CD4-positive, alpha-beta T cell treated with Interleukin-12 subunit alpha and Interleukin-12 subunit beta, for 1 hour (primary cell): ENCODE results near the gene SPHK2.
"Not testable (repeated sequence)": the region's sequence is repeated elsewhere in the genome, so short reads cannot be mapped to it uniquely, and the experiment has no call there.

Experiments used
- DNase-seq: peaks from one replicate; pipeline ENCODE4 v3.0.0-alpha.2; 2020

The SPHK2 gene

GRCh38 chr19:48661711-48662090, 42.4 kb downstream of the SPHK2 start:
- no peak for DNase-seq

- no peak for DNase-seq
Observed at GRCh38 chr19:48663667-48664066, 44.4 kb downstream of the SPHK2 start.

- DNase-seq, result no peak
Observed at GRCh38 chr19:48664476-48664875, 45.2 kb downstream of the SPHK2 start.

- DNase-seq, result no peak
Observed at GRCh38 chr19:48665786-48666185, 46.5 kb downstream of the SPHK2 start.

GRCh38 chr19:48668332-48668731, 49.0 kb downstream of the SPHK2 start:
- DNase-seq, result no peak

- no peak for DNase-seq
Observed at GRCh38 chr19:48668761-48669160, 49.5 kb downstream of the SPHK2 start.

- no peak for DNase-seq
Observed at GRCh38 chr19:48669903-48670668, 50.8 kb downstream of the SPHK2 start.

- DNase-seq, result no peak
Observed at GRCh38 chr19:48670699-48671445, 51.6 kb downstream of the SPHK2 start.

- no peak for DNase-seq
Observed at GRCh38 chr19:48671446-48671995, 52.2 kb downstream of the SPHK2 start.

GRCh38 chr19:48672994-48673393, 53.7 kb downstream of the SPHK2 start, which contains the start of gene NTN5:
TSS of gene NTN5 (minus strand) at chr19:48673017. CDS start at chr19:48670986, 2,031 bp downstream.
- no peak for DNase-seq

GRCh38 chr19:48673436-48674100, 54.3 kb downstream of the SPHK2 start:
- no peak for DNase-seq

GRCh38 chr19:48674216-48674809, 55.0 kb downstream of the SPHK2 start:
- DNase-seq, result no peak

- DNase-seq, result peak; percentile 84
Observed at GRCh38 chr19:48674921-48675824, 55.9 kb downstream of the SPHK2 start.

GRCh38 chr19:48676487-48676886, 57.2 kb downstream of the SPHK2 start:
- DNase-seq, result no peak

GRCh38 chr19:48676887-48677286, 57.6 kb downstream of the SPHK2 start:
- no peak for DNase-seq

GRCh38 chr19:48678201-48678600, 58.9 kb downstream of the SPHK2 start:
- no peak for DNase-seq

GRCh38 chr19:48680006-48680405, 60.7 kb downstream of the SPHK2 start:
- not testable (repeated sequence) for DNase-seq
